Measurements from ENCODE around the gene UCN. TPM values are rescaled to one million over a fixed set of nuclear protein-coding genes. Genes with fewer than 3 reads are reported as not detected.

The UCN gene
- total and polyA plus RNA-seq, 2 of the 4 experiments (the other 2 are of a cell fraction): 0.22 TPM; not detected in 1

DNA sequence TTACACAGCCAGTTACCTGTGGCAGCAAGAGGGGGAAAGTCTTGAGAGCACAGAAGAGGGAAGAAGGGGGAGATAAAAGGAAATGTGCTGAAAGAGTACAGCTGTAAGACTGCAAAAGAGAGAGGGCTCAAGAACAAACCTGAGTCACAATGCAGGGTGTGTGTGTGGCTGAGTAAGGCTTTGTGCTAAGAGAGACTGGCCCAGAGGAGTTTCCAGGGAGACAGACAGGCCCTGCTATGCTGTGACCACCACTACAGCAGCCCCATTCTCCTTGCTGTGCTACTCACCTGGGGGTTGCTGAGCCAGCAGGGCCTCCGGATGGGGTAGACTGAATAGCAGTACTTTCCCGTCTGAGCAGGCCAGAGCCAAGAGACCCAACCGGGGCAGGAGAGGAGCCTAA, 27.1 kb upstream of the UCN start:
- Histone ChIP-seq H4K20me1 (ENCODE audit: insufficient read depth, low read length) (no peaks in the 10 kb centered on the region), H3K14ac (replicated peaks; ENCODE audit: low read depth, low read length) (no peak overlapping the region), H3K23ac (ENCODE audit: low read depth, low read length) (no peak overlapping the region), H2BK5ac (ENCODE audit: low read depth, low read length, poor library complexity, severe bottlenecking) (no peak overlapping the region), H4K91ac (ENCODE audit: insufficient read depth, low read depth, low read length) (no peak overlapping the region), H4K8ac (ENCODE audit: low read depth in 2 of 2, low read length in 2 of 2) (no peak overlapping the region), H3K4me1 (ENCODE audit: control insufficient read depth, insufficient read depth, low read length) (no peaks in the 10 kb centered on the region), H2BK15ac (ENCODE audit: low read depth, low read length) (no peak overlapping the region), H3K27me3 (ENCODE audit: control insufficient read depth, insufficient read depth, low read length) (no peaks in the 10 kb centered on the region), H3K4me3 (ENCODE audit: insufficient read depth, low read depth, low read length) (no peak overlapping the region), H3K9ac (ENCODE audit: low read depth, low read length) (no peak overlapping the region), H3K27ac (ENCODE audit: insufficient read depth, low read length) (no peak overlapping the region), H3K79me1 (ENCODE audit: low read depth in 1 of 2, low read length in 2 of 2) (peaks cover 0 to 3% of the 10 kb centered on the region in 2 experiments; a peak in 1 of 4 replicates), H2AK5ac (ENCODE audit: low read depth, low read length) (no peak overlapping the region), H2BK20ac (ENCODE audit: low read depth, low read length) (no peak overlapping the region), H2AFZ (replicated peaks; ENCODE audit: low read length, poor library complexity) (no peak overlapping the region), H3K18ac (ENCODE audit: low read depth, low read length) (no peak overlapping the region), H3K9me1 (ENCODE audit: insufficient read depth, low read length) (no peaks in the 10 kb centered on the region), H3K4me2 (ENCODE audit: low read depth, low read length) (no peak overlapping the region), H4K5ac (ENCODE audit: low read depth, low read length) (no peak overlapping the region), H3K36me3 (ENCODE audit: control insufficient read depth, insufficient read depth, low read length) (peaks cover 41% of the 10 kb centered on the region), H2BK120ac (ENCODE audit: low read depth, low read length) (no peak overlapping the region), H2AK9ac (replicated peaks; ENCODE audit: low read depth, low read length, poor library complexity) (no peak overlapping the region), H3K56ac (ENCODE audit: extremely low read depth, insufficient read depth, low read length) (no peak overlapping the region), H3K4ac (ENCODE audit: low read depth, low read length) (no peak overlapping the region), H3K9me3 (ENCODE audit: control insufficient read depth, insufficient read depth, low read length) (no peaks in the 10 kb centered on the region)
- TF ChIP-seq CHD1 (IDR thresholded peaks at IDR 0.05; ENCODE audit: low read depth, low read length) (no peak), POLR2A (IDR thresholded peaks at IDR 0.05; ENCODE audit: low read depth, low read length) (no peak), USF2 (IDR thresholded peaks at IDR 0.05; ENCODE audit: low read depth, low read length) (no peak), RAD21 (IDR thresholded peaks at IDR 0.05; ENCODE audit: low read length) (no peak), SMC3 (IDR thresholded peaks at IDR 0.05; ENCODE audit: low read depth, low read length) (no peak), CEBPB (IDR thresholded peaks at IDR 0.05; ENCODE audit: low read depth, low read length) (no peak), BHLHE40 (IDR thresholded peaks at IDR 0.05; ENCODE audit: low read depth, low read length) (no peak), MAZ (IDR thresholded peaks at IDR 0.05; ENCODE audit: borderline replicate concordance, low read depth, low read length) (no peak), FOS (IDR thresholded peaks at IDR 0.05; ENCODE audit: low read depth, low read length) (no peak), RFX5 (IDR thresholded peaks at IDR 0.05; ENCODE audit: low read depth, low read length) (no peak), NFE2L2 (IDR thresholded peaks at IDR 0.05; ENCODE audit: low read depth, low read length) (no peak), MAFK (IDR thresholded peaks at IDR 0.05; ENCODE audit: low read depth, low read length) (no peak), CTCF (conservative IDR thresholded peaks at IDR 0.05; ENCODE audit: low read depth, low read length) (no peak), RCOR1 (IDR thresholded peaks at IDR 0.05; ENCODE audit: insufficient replicate concordance, low read length) (no peak), MXI1 (IDR thresholded peaks at IDR 0.05; ENCODE audit: borderline replicate concordance, low read depth, low read length) (no peak)
- TF ChIP-seq, protein P1, sequence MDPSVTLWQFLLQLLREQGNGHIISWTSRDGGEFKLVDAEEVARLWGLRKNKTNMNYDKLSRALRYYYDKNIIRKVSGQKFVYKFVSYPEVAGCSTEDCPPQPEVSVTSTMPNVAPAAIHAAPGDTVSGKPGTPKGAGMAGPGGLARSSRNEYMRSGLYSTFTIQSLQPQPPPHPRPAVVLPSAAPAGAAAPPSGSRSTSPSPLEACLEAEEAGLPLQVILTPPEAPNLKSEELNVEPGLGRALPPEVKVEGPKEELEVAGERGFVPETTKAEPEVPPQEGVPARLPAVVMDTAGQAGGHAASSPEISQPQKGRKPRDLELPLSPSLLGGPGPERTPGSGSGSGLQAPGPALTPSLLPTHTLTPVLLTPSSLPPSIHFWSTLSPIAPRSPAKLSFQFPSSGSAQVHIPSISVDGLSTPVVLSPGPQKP (IDR thresholded peaks at IDR 0.05; ENCODE audit: borderline replicate concordance, low read depth, low read length): no peak
- no TSS peak for BruUV-seq (replicated peaks)
- POLR2A ChIA-PET (ENCODE audit: unreplicated experiment): no interaction called here
- ATAC-seq (ENCODE audit: low read depth): no peak
- no peak for DNase-seq
- dilution Hi-C loops (cut with HindIII; ENCODE audit: low sequenced_read_pairs, unreplicated experiment): no loop called here
- CTCF ChIA-PET: no interaction called here
- WGBS, 2 experiments (ENCODE audit: extremely low coverage in 2 of 2, insufficient read length in 1 of 2): 100% methylated on average over 1 of the region's 3 CpGs; no CpG with 5 or more reads in 1 of the 2 experiments
- intact Hi-C loops (cut with micrococcal nuclease): no loop called here
- in situ Hi-C loops (cut with MboI; ENCODE audit: low sequenced_read_pairs): no loop called here

Data from IMR-90 (cell line).